Lower leg skin (tissue), 3 donors: ENCODE results near the gene MRPL43.

Source experiments
- CTCF ChIP-seq, 3 donors: fragments of 450-650 bp; IDR thresholded peaks; one replicate each; pipeline ENCODE4 v1.5.1; 2016; ENCODE audit warnings: antibody characterized with exemption in 3 of 3, mild to moderate bottlenecking in 3 of 3, moderate library complexity in 2 of 3
- POLR2A ChIP-seq, 2 donors: fragments of 450-650 bp; IDR thresholded peaks; one replicate each; pipeline ENCODE4 v1.6.1; 2016 to 2017; ENCODE audit warnings: antibody characterized with exemption in 2 of 2, mild to moderate bottlenecking in 1 of 2, moderate library complexity in 1 of 2

DNA sequence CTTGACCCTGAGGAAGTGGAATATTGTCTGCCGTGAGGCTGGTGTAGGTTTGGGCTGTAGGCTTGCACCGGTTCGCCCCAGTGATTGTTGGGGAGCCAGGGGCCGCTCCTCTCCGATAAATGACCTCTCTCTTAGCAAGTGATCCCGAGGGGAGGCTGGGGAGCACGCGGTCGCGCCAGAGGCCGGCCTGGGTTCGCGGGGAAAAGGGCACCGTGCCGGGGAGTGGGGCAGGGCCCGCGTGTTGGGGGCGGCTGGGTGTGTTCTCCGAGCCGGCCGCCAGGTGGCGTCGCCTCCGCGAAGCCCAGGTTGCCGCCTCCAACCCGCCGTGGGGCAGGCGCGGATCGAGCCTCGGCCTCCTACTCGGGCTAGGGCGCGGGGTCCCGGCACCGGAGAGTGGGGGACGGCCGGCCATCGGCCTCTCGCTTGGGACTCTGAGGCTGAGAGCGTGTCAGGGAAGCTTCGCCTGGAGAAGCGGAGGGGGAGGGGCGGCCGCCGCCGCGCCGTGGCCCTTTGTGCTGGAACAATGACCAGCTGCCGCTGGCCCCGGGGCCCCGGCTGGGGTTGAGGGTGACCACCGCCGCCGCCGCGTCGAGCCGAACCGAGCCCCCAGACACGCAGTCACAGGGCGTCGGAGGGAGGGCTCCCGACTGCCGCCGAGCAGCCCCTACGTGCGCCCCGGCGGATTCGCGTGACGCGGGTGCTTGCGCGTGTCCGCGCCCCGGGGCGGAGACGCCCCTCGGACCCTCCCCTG lies 11.9 kb upstream of the MRPL43 start:
- peak in 1 of 3 donors; percentile 86 for TF ChIP-seq CTCF (IDR thresholded peaks at IDR 0.05)
- peak in 1 of 2 donors; percentile 73 for TF ChIP-seq POLR2A (IDR thresholded peaks at IDR 0.05)
